ENCODE measurements around the gene ULBP1.
"Not testable (repeated sequence)": the region's sequence is repeated elsewhere in the genome, so short reads cannot be mapped to it uniquely, and the experiment has no call there.

The ULBP1 gene

GRCh38 chr6:149921361-149921760 lies 42.4 kb upstream of the ULBP1 start:
- TF ChIP-seq CTCF (conservative IDR thresholded peaks at IDR 0.05; ENCODE audit: low read length): no peak
- DNase-seq (ENCODE audit: low read depth): no peak
- H3K4me3 ChIP-seq (ENCODE audit: low read length): no peak overlapping the region

- not testable (repeated sequence) for DNase-seq (ENCODE audit: low read depth)
Measured at GRCh38 chr6:149922091-149922490, 41.7 kb upstream of the ULBP1 start.

GRCh38 chr6:149922642-149923326 lies 41.0 kb upstream of the ULBP1 start, which contains the start of gene RAET1G:
RAET1G (minus strand) TSS chr6:149923121; CDS start chr6:149923010, 111 bp downstream.
- TF ChIP-seq CTCF (conservative IDR thresholded peaks at IDR 0.05; ENCODE audit: low read length): no peak
- peak; percentile 90 for DNase-seq (ENCODE audit: low read depth)
- peak within 1 kb of the TSS; percentile 76 for H3K4me3 ChIP-seq (ENCODE audit: low read length)

More at GRCh38 chr6:149922091-149922490, 41.7 kb upstream of the ULBP1 start:
- H3K4me3 ChIP-seq (ENCODE audit: low read length): peak overlapping the region; percentile 76; the same call in 1 of the 2 replicates

GRCh38 chr6:149923327-149923986 lies 40.3 kb upstream of the ULBP1 start:
- no peak for TF ChIP-seq CTCF (conservative IDR thresholded peaks at IDR 0.05; ENCODE audit: low read length)
- peak overlapping the region; percentile 76 for H3K4me3 ChIP-seq (ENCODE audit: low read length)
- no peak for DNase-seq (ENCODE audit: low read depth)

GRCh38 chr6:149924206-149924932 lies 39.4 kb upstream of the ULBP1 start:
- no peak for DNase-seq (ENCODE audit: low read depth)
- no peak for TF ChIP-seq CTCF (conservative IDR thresholded peaks at IDR 0.05; ENCODE audit: low read length)
- H3K4me3 ChIP-seq (ENCODE audit: low read length): no peak overlapping the region

- TF ChIP-seq CTCF (conservative IDR thresholded peaks at IDR 0.05; ENCODE audit: low read length): no peak
- no peak overlapping the region for H3K4me3 ChIP-seq (ENCODE audit: low read length)
- no peak for DNase-seq (ENCODE audit: low read depth)
Measured at GRCh38 chr6:149924933-149925252, 38.9 kb upstream of the ULBP1 start.

GRCh38 chr6:149925253-149925973 lies 38.3 kb upstream of the ULBP1 start:
- no peak for TF ChIP-seq CTCF (conservative IDR thresholded peaks at IDR 0.05; ENCODE audit: low read length)
- H3K4me3 ChIP-seq (ENCODE audit: low read length): peak overlapping the region; percentile 60
- peak; percentile 31 for DNase-seq (ENCODE audit: low read depth)
